Esophagus squamous epithelium (tissue), 5 donors: Measurements from ENCODE around the gene TLE1. TPM values are rescaled to one million over a fixed set of nuclear protein-coding genes. Genes with fewer than 3 reads are reported as not detected.

ENCODE experiments used
- DNase-seq: peaks from one replicate; lab custom pipeline; 2025; lab: John Stamatoyannopoulos, UW
- H3K27ac ChIP-seq, 4 donors: fragments of 200-600 bp; sonication (generic); one replicate each; pipeline ENCODE4 v1.5.1; 2016 to 2019; ENCODE audit warnings: mild to moderate bottlenecking in 1 of 4
- H3K27me3 ChIP-seq, 4 donors: fragments of 200-600 bp; sonication (generic); 1 replicate in 3 of 4; 2 replicates in 1 of 4; pipeline versions ENCODE4 v1.5.1 to v1.6.0; 2017 to 2021; ENCODE audit warnings: antibody characterized with exemption in 1 of 4
- H3K36me3 ChIP-seq, 3 donors: fragments of 200-600 bp; sonication (generic); one replicate each; pipeline ENCODE4 v1.5.1; 2016 to 2019
- H3K4me1 ChIP-seq, 3 donors: fragments of 200-600 bp; sonication (generic); one replicate each; pipeline ENCODE4 v1.5.1; 2017 to 2019
- H3K4me3 ChIP-seq, 4 donors: fragments of 200-600 bp; sonication (generic); 1 replicate in 3 of 4; 2 replicates in 1 of 4; pipeline ENCODE4 v1.5.1; 2016 to 2019; ENCODE audit warnings: mild to moderate bottlenecking in 2 of 4, moderate library complexity in 1 of 4
- H3K9me3 ChIP-seq, 3 donors: fragments of 200-600 bp; sonication (generic); one replicate each; pipeline ENCODE4 v1.5.1; 2016 to 2019
- POLR2A ChIP-seq, 4 donors: fragments of 450-650 bp; IDR thresholded peaks; one replicate each; pipeline ENCODE4 v1.6.1; 2017; ENCODE audit warnings: antibody characterized with exemption in 4 of 4, mild to moderate bottlenecking in 4 of 4, moderate library complexity in 3 of 4
- WGBS, 2 donors: methylation state at CpG; one replicate each; pipeline ENCODE4 v1.1.5; 2018; 5-methylcytosine and 5-hydroxymethylcytosine counted together
- intact Hi-C: fragments of 100-400 bp; cut with DNase I; formaldehyde crosslinking; loops from one replicate; pipeline ENCODE4 v1.15.0; 2022
- total RNA-seq, 4 donors: library from RNA; depleted of rRNA; stranded (reverse); fragments of >200 nt; gene quantifications; one replicate each; pipeline ENCODE4 v1.1.0, GENCODE V29; 2016
- TF ChIP-seq, protein P1 (sequence below), 6 experiments: fragments of 450-650 bp in 4 of 6; fragments of 200-600 bp in 2 of 6; sonication (generic) in 2 of 6; IDR thresholded peaks; one replicate each; pipeline ENCODE4 v1.5.1; 2016 to 2019; ENCODE audit warnings: antibody characterized with exemption in 6 of 6, mild to moderate bottlenecking in 4 of 6, moderate library complexity in 4 of 6
- donor health status: DM: yes; HTN: yes; CAD: no.

Gene TLE1
- total RNA-seq, 4 donors from 2014 or later = 17.1 to 43.3 (median 20.4) TPM

GRCh38 chr9:81626511-81626910 is 62.8 kb downstream of the TLE1 start:
- H3K9me3 ChIP-seq = no peaks in the 10 kb centered on the region
- H3K27ac ChIP-seq = no peak overlapping the region
- H3K4me1 ChIP-seq = peaks cover 0 to 17% (median 4%) of the 10 kb centered on the region in 3 donors
- peaks cover 0 to 26% (median 4%) of the 10 kb centered on the region in 3 donors for H3K36me3 ChIP-seq
- no peak for DNase-seq
- no peak overlapping the region for H3K4me3 ChIP-seq
- no peaks in the 10 kb centered on the region for H3K27me3 ChIP-seq
- 43 to 68% methylated on average over 4 of the region's 4 CpGs for WGBS, 2 donors
- no peak for TF ChIP-seq POLR2A (IDR thresholded peaks at IDR 0.05)
- TF ChIP-seq, protein P1, sequence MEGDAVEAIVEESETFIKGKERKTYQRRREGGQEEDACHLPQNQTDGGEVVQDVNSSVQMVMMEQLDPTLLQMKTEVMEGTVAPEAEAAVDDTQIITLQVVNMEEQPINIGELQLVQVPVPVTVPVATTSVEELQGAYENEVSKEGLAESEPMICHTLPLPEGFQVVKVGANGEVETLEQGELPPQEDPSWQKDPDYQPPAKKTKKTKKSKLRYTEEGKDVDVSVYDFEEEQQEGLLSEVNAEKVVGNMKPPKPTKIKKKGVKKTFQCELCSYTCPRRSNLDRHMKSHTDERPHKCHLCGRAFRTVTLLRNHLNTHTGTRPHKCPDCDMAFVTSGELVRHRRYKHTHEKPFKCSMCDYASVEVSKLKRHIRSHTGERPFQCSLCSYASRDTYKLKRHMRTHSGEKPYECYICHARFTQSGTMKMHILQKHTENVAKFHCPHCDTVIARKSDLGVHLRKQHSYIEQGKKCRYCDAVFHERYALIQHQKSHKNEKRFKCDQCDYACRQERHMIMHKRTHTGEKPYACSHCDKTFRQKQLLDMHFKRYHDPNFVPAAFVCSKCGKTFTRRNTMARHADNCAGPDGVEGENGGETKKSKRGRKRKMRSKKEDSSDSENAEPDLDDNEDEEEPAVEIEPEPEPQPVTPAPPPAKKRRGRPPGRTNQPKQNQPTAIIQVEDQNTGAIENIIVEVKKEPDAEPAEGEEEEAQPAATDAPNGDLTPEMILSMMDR (IDR thresholded peaks at IDR 0.05) = no peak
- intact Hi-C loops = no loop called here

GRCh38 chr9:81625969-81626368 is 63.4 kb downstream of the TLE1 start:
- no peak for TF ChIP-seq POLR2A (IDR thresholded peaks at IDR 0.05)
- TF ChIP-seq, protein P1 (IDR thresholded peaks at IDR 0.05) = no peak
- no peak for DNase-seq
- intact Hi-C loops = no loop called here
- no peaks in the 10 kb centered on the region for H3K9me3 ChIP-seq
- H3K4me3 ChIP-seq = no peak overlapping the region
- peaks cover 0 to 23% (median 0%) of the 10 kb centered on the region in 3 donors for H3K36me3 ChIP-seq
- H3K27me3 ChIP-seq = no peaks in the 10 kb centered on the region
- no peak overlapping the region for H3K27ac ChIP-seq
- peaks cover 0 to 17% (median 4%) of the 10 kb centered on the region in 3 donors for H3K4me1 ChIP-seq
- 87 to 92% methylated on average over 6 of the region's 6 CpGs for WGBS, 2 donors

DNA sequence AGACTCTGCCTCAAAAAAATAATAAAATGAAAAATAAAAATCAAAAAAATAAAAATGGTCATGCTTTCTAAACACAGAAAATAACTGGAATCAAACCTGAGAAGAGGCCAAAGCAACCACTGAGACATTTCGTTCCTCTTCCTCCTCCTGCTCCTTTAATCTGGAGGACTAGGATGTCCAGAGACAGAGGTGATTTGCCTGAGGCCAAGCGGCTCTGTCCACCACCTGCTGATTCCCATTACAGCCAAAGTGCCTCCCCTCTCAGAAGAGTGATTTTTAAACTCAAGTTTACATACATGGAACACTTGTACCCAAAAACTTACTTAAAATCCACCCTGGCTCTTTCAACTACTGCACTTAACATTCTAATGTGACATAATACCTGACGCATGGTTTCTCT is 65.6 kb downstream of the TLE1 start:
- DNase-seq = no peak
- intact Hi-C loops = no loop called here
- Histone ChIP-seq H3K36me3 (peaks cover 0 to 35% (median 0%) of the 10 kb centered on the region in 3 donors), H3K4me1 (peaks cover 0 to 27% (median 4%) of the 10 kb centered on the region in 3 donors), H3K27ac (no peak overlapping the region), H3K27me3 (no peaks in the 10 kb centered on the region), H3K4me3 (no peak overlapping the region), H3K9me3 (no peaks in the 10 kb centered on the region)
- WGBS, 2 donors = 89 to 94% methylated on average over 3 of the region's 3 CpGs
- TF ChIP-seq, protein P1 (IDR thresholded peaks at IDR 0.05) = no peak
- TF ChIP-seq POLR2A (IDR thresholded peaks at IDR 0.05) = no peak

DNA sequence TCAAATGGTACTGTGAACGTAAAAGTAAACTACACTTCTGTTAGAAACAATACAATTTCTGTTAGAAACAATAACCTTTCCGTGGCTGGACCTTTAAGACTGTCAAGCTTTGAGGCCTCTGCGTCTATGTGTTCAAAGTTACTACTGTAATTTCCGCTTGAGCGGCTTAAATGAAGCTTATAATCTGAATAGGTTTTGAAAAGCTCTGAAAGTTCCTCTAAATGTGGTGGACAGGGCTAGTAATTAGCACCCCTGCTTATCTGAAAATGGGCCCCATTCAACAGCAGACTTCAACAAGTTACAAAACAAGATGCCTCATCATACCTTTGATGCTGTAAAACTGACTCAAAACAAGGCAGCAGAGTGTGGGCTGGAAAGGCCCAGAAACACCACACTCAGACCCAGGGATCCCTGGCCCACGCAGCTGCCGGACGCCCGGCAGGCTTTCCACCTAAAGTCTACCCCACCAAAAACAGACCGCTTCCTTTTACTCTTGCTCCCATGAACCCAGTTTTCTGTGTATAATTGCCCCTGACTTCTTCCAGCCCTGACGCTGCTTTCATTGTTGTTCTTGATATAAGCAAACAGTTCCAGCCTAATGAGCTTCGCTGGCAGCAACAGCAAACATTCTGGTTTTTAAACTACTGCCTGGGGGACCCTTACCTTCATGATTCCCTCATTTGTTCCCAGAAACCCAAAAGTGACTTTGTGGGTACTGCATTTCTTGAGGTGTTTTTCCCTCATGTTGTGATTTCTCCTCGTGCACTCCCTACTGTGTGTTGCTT is 66.7 kb downstream of the TLE1 start:
- TF ChIP-seq POLR2A (IDR thresholded peaks at IDR 0.05) = no peak
- TF ChIP-seq, protein P1 (IDR thresholded peaks at IDR 0.05) = no peak
- Histone ChIP-seq H3K36me3 (peaks cover 0 to 43% (median 0%) of the 10 kb centered on the region in 3 donors), H3K27ac (no peak overlapping the region), H3K9me3 (no peaks in the 10 kb centered on the region), H3K4me1 (peaks cover 0 to 24% (median 4%) of the 10 kb centered on the region in 3 donors), H3K4me3 (no peak overlapping the region), H3K27me3 (no peaks in the 10 kb centered on the region)
- no peak for DNase-seq
- intact Hi-C loops = no loop called here
- 79 to 83% methylated on average over 9 to 13 of the region's 13 CpGs for WGBS, 2 donors

GRCh38 chr9:81621785-81622259 is 67.5 kb downstream of the TLE1 start:
- H3K27ac ChIP-seq = no peak overlapping the region
- no peak for DNase-seq
- peaks cover 0 to 15% (median 4%) of the 10 kb centered on the region in 3 donors for H3K4me1 ChIP-seq
- H3K9me3 ChIP-seq = no peaks in the 10 kb centered on the region
- intact Hi-C loops = no loop called here
- WGBS, 2 donors = 84 to 92% methylated on average over 8 to 9 of the region's 11 CpGs
- no peaks in the 10 kb centered on the region for H3K27me3 ChIP-seq
- no peak overlapping the region for H3K4me3 ChIP-seq
- H3K36me3 ChIP-seq = peaks cover 0 to 49% (median 0%) of the 10 kb centered on the region in 3 donors
- no peak for TF ChIP-seq POLR2A (IDR thresholded peaks at IDR 0.05)
